Subcutaneous adipose tissue (tissue), 4 donors: ENCODE measurements around the gene RAB11FIP3. TPM values are rescaled to one million over a fixed set of nuclear protein-coding genes. Genes with fewer than 3 reads are reported as not detected.

ENCODE experiments used
- total RNA-seq, 4 donors: library from RNA; depleted of rRNA; stranded (reverse); fragments of >200 nt; gene quantifications; one replicate each; pipeline ENCODE4 v1.1.0, GENCODE V29; 2016
- TF ChIP-seq, protein P1 (sequence below): fragments of 450-650 bp; IDR thresholded peaks from one replicate; pipeline ENCODE4 v1.5.1; 2016; ENCODE audit warnings: low read depth, mild to moderate bottlenecking, control low read depth, antibody characterized with exemption, moderate library complexity

The RAB11FIP3 gene
- total RNA-seq, 4 donors from 2014 or later = 10.9 to 35.0 (median 21.0) TPM

DNA sequence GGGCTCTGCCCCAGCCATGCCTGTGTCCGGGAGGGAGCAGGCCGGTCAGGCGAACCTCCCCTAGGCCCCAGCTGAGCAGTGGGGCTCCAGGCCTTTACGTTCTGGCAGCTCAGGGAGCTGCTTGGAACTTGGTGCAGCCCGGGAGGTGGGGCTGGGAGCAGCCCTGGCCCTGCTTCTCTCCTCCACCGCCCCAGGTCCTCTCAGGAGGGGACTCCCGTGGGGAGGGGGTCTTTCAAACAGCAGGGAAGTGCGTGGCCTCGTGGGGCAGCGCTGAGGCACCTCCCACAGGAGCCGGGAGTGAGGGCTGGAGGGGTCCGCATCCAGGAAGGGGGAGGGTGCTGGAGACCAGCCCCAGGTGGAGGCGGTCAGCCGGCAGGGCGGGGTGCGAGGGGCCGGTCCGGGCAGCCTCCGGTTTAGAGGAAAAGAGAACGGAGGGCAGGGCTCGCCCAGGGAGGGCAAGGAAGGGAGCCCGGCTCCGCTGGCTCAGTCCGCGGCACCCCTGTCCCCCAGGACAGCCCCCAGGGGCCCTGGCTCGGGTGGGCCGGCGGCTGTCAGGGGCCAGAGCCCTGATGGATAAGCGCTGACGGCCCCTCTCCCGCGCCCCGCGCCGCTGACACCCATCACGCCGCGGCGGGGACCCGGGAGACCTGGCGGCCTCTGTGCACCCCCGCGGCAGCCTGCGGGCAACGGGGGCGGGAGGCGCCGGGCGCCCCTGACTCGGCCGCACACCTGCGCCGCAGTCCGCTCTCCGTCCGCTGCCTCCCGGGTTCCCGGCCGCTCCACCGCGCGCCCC lies 134.2 kb downstream of the RAB11FIP3 start:
- TF ChIP-seq, protein P1, sequence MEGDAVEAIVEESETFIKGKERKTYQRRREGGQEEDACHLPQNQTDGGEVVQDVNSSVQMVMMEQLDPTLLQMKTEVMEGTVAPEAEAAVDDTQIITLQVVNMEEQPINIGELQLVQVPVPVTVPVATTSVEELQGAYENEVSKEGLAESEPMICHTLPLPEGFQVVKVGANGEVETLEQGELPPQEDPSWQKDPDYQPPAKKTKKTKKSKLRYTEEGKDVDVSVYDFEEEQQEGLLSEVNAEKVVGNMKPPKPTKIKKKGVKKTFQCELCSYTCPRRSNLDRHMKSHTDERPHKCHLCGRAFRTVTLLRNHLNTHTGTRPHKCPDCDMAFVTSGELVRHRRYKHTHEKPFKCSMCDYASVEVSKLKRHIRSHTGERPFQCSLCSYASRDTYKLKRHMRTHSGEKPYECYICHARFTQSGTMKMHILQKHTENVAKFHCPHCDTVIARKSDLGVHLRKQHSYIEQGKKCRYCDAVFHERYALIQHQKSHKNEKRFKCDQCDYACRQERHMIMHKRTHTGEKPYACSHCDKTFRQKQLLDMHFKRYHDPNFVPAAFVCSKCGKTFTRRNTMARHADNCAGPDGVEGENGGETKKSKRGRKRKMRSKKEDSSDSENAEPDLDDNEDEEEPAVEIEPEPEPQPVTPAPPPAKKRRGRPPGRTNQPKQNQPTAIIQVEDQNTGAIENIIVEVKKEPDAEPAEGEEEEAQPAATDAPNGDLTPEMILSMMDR = no peak

GRCh38 chr16:560204-560700 lies 134.8 kb downstream of the RAB11FIP3 start, which contains the start of gene PRR35:
Gene PRR35, plus strand, starts transcription at chr16:560394. Its CDS starts 2,901 bp downstream, at chr16:563295.
- TF ChIP-seq, protein P1 = no peak

- TF ChIP-seq, protein P1 = no peak
Measured at GRCh38 chr16:560701-561412, 135.4 kb downstream of the RAB11FIP3 start.

GRCh38 chr16:561413-561794 lies 136.0 kb downstream of the RAB11FIP3 start:
- TF ChIP-seq, protein P1 = no peak

- TF ChIP-seq, protein P1 = no peak
Measured at GRCh38 chr16:561957-562938, 136.8 kb downstream of the RAB11FIP3 start.

GRCh38 chr16:563072-563644 lies 137.7 kb downstream of the RAB11FIP3 start:
- TF ChIP-seq, protein P1 = no peak
